H9 (cell line): ENCODE results near the gene TMEM134. TPM values are rescaled to one million over a fixed set of nuclear protein-coding genes. Genes with fewer than 3 reads are reported as not detected.

Experiments used
- DNase-seq: peaks from one replicate; pipeline ENCODE4 v3.0.0-alpha.2; 2017
- H2AFZ ChIP-seq: one replicate; pipeline ENCODE4 v1.6.1; 2013; ENCODE audit warnings: mild to moderate bottlenecking, low read length, control low read depth, moderate library complexity
- H2AK5ac ChIP-seq: 2 replicates; pipeline ENCODE4 v1.6.1; 2013; ENCODE audit warnings: low read length, control low read depth, mixed read lengths; ENCODE audit not compliant: insufficient read length
- H2BK120ac ChIP-seq: one replicate; pipeline ENCODE4 v1.6.1; 2013; ENCODE audit warnings: low read depth, mild to moderate bottlenecking, low read length, control low read depth, inconsistent platforms; ENCODE audit not compliant: poor library complexity, severe bottlenecking
- H2BK12ac ChIP-seq: 2 replicates; pipeline ENCODE4 v1.6.1; 2013; ENCODE audit warnings: low read length, control low read depth, mixed read lengths, low read depth; ENCODE audit not compliant: insufficient read length
- H2BK15ac ChIP-seq: 2 replicates; pipeline ENCODE4 v1.6.1; 2013; ENCODE audit warnings: low read depth, low read length, control low read depth
- H2BK20ac ChIP-seq: one replicate; pipeline ENCODE4 v1.6.1; 2013; ENCODE audit warnings: low read depth, mild to moderate bottlenecking, low read length, control low read depth, inconsistent platforms; ENCODE audit not compliant: poor library complexity, severe bottlenecking
- H2BK5ac ChIP-seq: 2 replicates; pipeline ENCODE4 v1.6.1; 2013; ENCODE audit warnings: low read length, control low read depth, mixed read lengths; ENCODE audit not compliant: insufficient read length
- H3K14ac ChIP-seq: 2 replicates; pipeline ENCODE4 v1.6.1; 2013; ENCODE audit warnings: low read length, control low read depth; ENCODE audit not compliant: insufficient read depth
- H3K18ac ChIP-seq: 2 replicates; pipeline ENCODE4 v1.6.1; 2013; ENCODE audit warnings: low read depth, mild to moderate bottlenecking, mixed read lengths, low read length, control low read depth; ENCODE audit not compliant: insufficient read length
- H3K23ac ChIP-seq: 2 replicates; pipeline ENCODE4 v1.6.1; 2013; ENCODE audit warnings: low read length, control low read depth, mixed read lengths, low read depth; ENCODE audit not compliant: insufficient read length
- H3K23me2 ChIP-seq: 2 replicates; pipeline ENCODE4 v1.6.1; 2013; ENCODE audit warnings: low read depth, mild to moderate bottlenecking, mixed read lengths, low read length, control low read depth; ENCODE audit not compliant: insufficient read length, poor library complexity, severe bottlenecking
- H3K27ac ChIP-seq: 2 replicates; pipeline ENCODE4 v1.5.1; 2013; ENCODE audit warnings: low read length, control low read depth, mixed read lengths, low read depth; ENCODE audit not compliant: insufficient read length
- H3K27me3 ChIP-seq: 2 replicates; pipeline ENCODE4 v1.6.1; 2013; ENCODE audit warnings: low read length, control low read depth, inconsistent platforms; ENCODE audit not compliant: insufficient read depth
- H3K4ac ChIP-seq: 2 replicates; pipeline ENCODE4 v1.6.1; 2013; ENCODE audit warnings: low read depth, mild to moderate bottlenecking, control low read depth, inconsistent platforms, low read length, moderate library complexity
- H3K4me1 ChIP-seq: 2 replicates; pipeline ENCODE4 v1.6.1; 2013; ENCODE audit warnings: low read length, control low read depth, inconsistent platforms; ENCODE audit not compliant: insufficient read depth
- H3K4me2 ChIP-seq: 2 replicates; pipeline ENCODE4 v1.6.1; 2013; ENCODE audit warnings: low read length, control low read depth, mixed read lengths; ENCODE audit not compliant: insufficient read length, insufficient read depth
- H3K56ac ChIP-seq: 2 replicates; pipeline ENCODE4 v1.6.1; 2013; ENCODE audit warnings: low read depth, mild to moderate bottlenecking, mixed read lengths, low read length, control low read depth; ENCODE audit not compliant: insufficient read length
- H3K79me1 ChIP-seq: 2 replicates; pipeline ENCODE4 v1.6.1; 2013; ENCODE audit warnings: low read depth, mild to moderate bottlenecking, moderate library complexity, low read length, control low read depth, inconsistent platforms; ENCODE audit not compliant: insufficient read depth, poor library complexity, severe bottlenecking
- H3K79me2 ChIP-seq: 2 replicates; pipeline ENCODE4 v1.6.1; 2013; ENCODE audit warnings: low read length, control low read depth, inconsistent platforms; ENCODE audit not compliant: insufficient read depth
- H3K9ac ChIP-seq: 2 replicates; pipeline ENCODE4 v1.6.1; 2013; ENCODE audit warnings: low read length, control low read depth, mixed read lengths; ENCODE audit not compliant: insufficient read length; ENCODE audit errors: extremely low read depth
- H3K9me3 ChIP-seq: one replicate; pipeline ENCODE4 v1.6.1; 2013; ENCODE audit warnings: low read depth, low read length, inconsistent platforms; ENCODE audit not compliant: control insufficient read depth
- H3T11ph ChIP-seq: one replicate; pipeline ENCODE4 v1.6.1; 2013; ENCODE audit warnings: mild to moderate bottlenecking, low read length, control low read depth, inconsistent platforms
- H4K20me1 ChIP-seq: one replicate; pipeline ENCODE4 v1.6.1; 2013; ENCODE audit not compliant: control insufficient read depth, insufficient read length, insufficient read depth
- H4K5ac ChIP-seq: 2 replicates; pipeline ENCODE4 v1.6.1; 2013; ENCODE audit warnings: low read depth, mild to moderate bottlenecking, mixed read lengths, low read length, control low read depth; ENCODE audit not compliant: insufficient read length
- H4K8ac ChIP-seq: replicated peaks from 2 replicates; pipeline ENCODE4 v1.6.1; 2013; ENCODE audit warnings: low read length, control low read depth, mixed read lengths, low read depth; ENCODE audit not compliant: insufficient read length
- H4K91ac ChIP-seq: 2 replicates; pipeline ENCODE4 v1.6.1; 2013; ENCODE audit warnings: low read depth, mild to moderate bottlenecking, moderate library complexity, mixed read lengths, low read length, control low read depth; ENCODE audit not compliant: insufficient read length
- H3K27ac Mint-ChIP-seq, 3 experiments: 2 replicates in 2 of 3; 3 replicates in 1 of 3; pipeline ENCODE4 v1.8.0; 2020 to 2021; ENCODE audit warnings: mixed read lengths in 3 of 3, mild to moderate bottlenecking in 1 of 3, moderate library complexity in 1 of 3
- H3K27me3 Mint-ChIP-seq: 2 replicates; pipeline ENCODE4 v1.8.0; 2021; ENCODE audit warnings: low read depth, mild to moderate bottlenecking, moderate library complexity, mixed read lengths
- H3K36me3 Mint-ChIP-seq, 3 experiments: 2 replicates in 2 of 3; 3 replicates in 1 of 3; pipeline ENCODE4 v1.8.0; 2020 to 2021; ENCODE audit warnings: low read depth in 3 of 3, mixed read lengths in 3 of 3; ENCODE audit not compliant: insufficient read depth in 1 of 3
- H3K4me1 Mint-ChIP-seq, 2 experiments: 2 replicates each; pipeline ENCODE4 v1.8.0; 2020; ENCODE audit warnings: mixed read lengths in 2 of 2
- H3K4me3 Mint-ChIP-seq, 2 experiments: 2 replicates in 1 of 2; 3 replicates in 1 of 2; pipeline ENCODE4 v1.8.0; 2020 to 2021; ENCODE audit warnings: mild to moderate bottlenecking in 2 of 2, mixed read lengths in 2 of 2, moderate library complexity in 1 of 2
- H3K9me3 Mint-ChIP-seq, 2 experiments: 2 replicates in 1 of 2; 3 replicates in 1 of 2; pipeline ENCODE4 v1.8.0; 2020; ENCODE audit warnings: mild to moderate bottlenecking in 2 of 2, mixed read lengths in 2 of 2, moderate library complexity in 1 of 2
- WGBS: extraction: QIAGEN DNeasy Blood & Tissue Kit; methylation state at CpG from one replicate; pipeline ENCODE4 v1.1.7; 2013; ENCODE audit warnings: missing lambda C conversion rate, low lambda C conversion rate, mixed read lengths; ENCODE audit not compliant: insufficient read length; ENCODE audit errors: extremely low coverage; 5-methylcytosine and 5-hydroxymethylcytosine counted together
- total RNA-seq: library from RNA; stranded (reverse); gene quantifications from 2 replicates; pipeline ENCODE4 v1.2.1, GENCODE V29; 2021
- TF ChIP-seq, protein P1 (sequence below): fragments of 200-600 bp; sonication (generic); conservative IDR thresholded peaks from 3 replicates; pipeline ENCODE4 v1.8.0; 2021; ENCODE audit warnings: antibody characterized with exemption, mild to moderate bottlenecking

TMEM134 gene
- total RNA-seq, 1 experiment from 2014 or later = 53.6 TPM

DNA sequence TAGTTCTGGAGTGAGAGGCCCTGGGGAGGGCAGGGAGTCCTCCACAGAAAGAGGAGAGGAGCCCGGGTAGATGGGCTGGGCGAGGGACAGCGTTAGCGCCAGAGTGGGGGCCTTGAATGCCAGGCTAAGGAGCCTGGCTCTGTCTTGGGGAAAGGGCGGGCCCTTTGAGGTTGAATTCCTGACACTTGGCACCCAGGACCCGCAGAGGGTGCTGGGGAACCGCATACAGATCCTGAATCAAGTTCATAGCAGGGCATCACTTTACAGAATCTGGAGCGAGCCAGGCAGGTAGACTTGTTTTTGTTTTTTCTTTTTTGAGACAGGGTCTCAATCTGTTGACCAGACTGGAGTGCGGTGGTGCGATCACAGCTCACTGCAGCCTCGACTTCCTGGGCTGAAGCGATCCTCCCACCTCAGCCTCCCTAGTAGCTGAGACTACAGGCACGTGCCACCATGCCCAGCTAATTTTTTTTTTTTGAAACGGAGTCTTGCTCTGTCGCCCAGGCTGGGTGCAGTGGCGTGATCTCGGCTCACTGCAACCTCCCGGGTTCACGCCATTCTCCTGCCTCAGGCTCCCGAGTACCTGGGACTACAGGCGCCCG, 47.5 kb downstream of the TMEM134 start:
- H3K56ac ChIP-seq = no peak overlapping the region
- H2BK12ac ChIP-seq = no peak overlapping the region
- no peak overlapping the region for H2BK20ac ChIP-seq
- no peak overlapping the region for H3K14ac ChIP-seq
- no peak overlapping the region for H3K9ac ChIP-seq
- Mint-ChIP-seq H3K4me3 (peak overlapping the region; percentile 55 to 76), H3K27ac (peak overlapping the region in 2 of 3 experiments; percentile 77 to 83; a peak in 2 of 7 replicates), H3K4me1 (peaks cover 21 to 25% of the 10 kb centered on the region in 2 experiments), H3K36me3 (peaks cover 0 to 1% (median 0%) of the 10 kb centered on the region in 3 experiments; a peak in 1 of 7 replicates), H3K27me3 (peaks cover 14% of the 10 kb centered on the region), H3K9me3 (no peaks in the 10 kb centered on the region)
- no CpG with 5 or more reads among the region's 22 CpGs for WGBS
- H3K79me1 ChIP-seq = no peaks in the 10 kb centered on the region
- no peak overlapping the region for H3K4me2 ChIP-seq
- H3K4ac ChIP-seq = no peak overlapping the region
- no peak overlapping the region for H4K91ac ChIP-seq
- H4K20me1 ChIP-seq = no peaks in the 10 kb centered on the region
- H3K23ac ChIP-seq = no peak overlapping the region
- DNase-seq = no peak
- no peak overlapping the region for H2BK120ac ChIP-seq
- no peak overlapping the region for H3K18ac ChIP-seq
- no peak overlapping the region for H2BK5ac ChIP-seq
- no peak overlapping the region for H3K27ac ChIP-seq
- TF ChIP-seq, protein P1, sequence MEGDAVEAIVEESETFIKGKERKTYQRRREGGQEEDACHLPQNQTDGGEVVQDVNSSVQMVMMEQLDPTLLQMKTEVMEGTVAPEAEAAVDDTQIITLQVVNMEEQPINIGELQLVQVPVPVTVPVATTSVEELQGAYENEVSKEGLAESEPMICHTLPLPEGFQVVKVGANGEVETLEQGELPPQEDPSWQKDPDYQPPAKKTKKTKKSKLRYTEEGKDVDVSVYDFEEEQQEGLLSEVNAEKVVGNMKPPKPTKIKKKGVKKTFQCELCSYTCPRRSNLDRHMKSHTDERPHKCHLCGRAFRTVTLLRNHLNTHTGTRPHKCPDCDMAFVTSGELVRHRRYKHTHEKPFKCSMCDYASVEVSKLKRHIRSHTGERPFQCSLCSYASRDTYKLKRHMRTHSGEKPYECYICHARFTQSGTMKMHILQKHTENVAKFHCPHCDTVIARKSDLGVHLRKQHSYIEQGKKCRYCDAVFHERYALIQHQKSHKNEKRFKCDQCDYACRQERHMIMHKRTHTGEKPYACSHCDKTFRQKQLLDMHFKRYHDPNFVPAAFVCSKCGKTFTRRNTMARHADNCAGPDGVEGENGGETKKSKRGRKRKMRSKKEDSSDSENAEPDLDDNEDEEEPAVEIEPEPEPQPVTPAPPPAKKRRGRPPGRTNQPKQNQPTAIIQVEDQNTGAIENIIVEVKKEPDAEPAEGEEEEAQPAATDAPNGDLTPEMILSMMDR = 0 out of 3 replicates have a peak, but pooled peaks have one; percentile 9
- H3K27me3 ChIP-seq = no peaks in the 10 kb centered on the region
- no peaks in the 10 kb centered on the region for H3K4me1 ChIP-seq
- H3K79me2 ChIP-seq = no peaks in the 10 kb centered on the region
- H2AK5ac ChIP-seq = no peak overlapping the region
- H3T11ph ChIP-seq = no peak overlapping the region
- H2BK15ac ChIP-seq = no peak overlapping the region
- H4K5ac ChIP-seq = no peak overlapping the region
- H2AFZ ChIP-seq = no peak overlapping the region
- no peak overlapping the region for H4K8ac ChIP-seq
- no peaks in the 10 kb centered on the region for H3K23me2 ChIP-seq
- H3K9me3 ChIP-seq = no peaks in the 10 kb centered on the region
